ENCODE data around the gene CBARP.

- TF ChIP-seq CTCF (IDR thresholded peaks at IDR 0.05; ENCODE audit: poor library complexity, severe bottlenecking) = peak; percentile 95
- TF ChIP-seq EZH2 (IDR thresholded peaks at IDR 0.05; ENCODE audit: borderline replicate concordance, insufficient read depth, low read length, poor library complexity, severe bottlenecking) = no peak
- TF ChIP-seq TAF1 (IDR thresholded peaks at IDR 0.05; ENCODE audit: low read depth) = no peak
- no peak for TF ChIP-seq POLR2AphosphoS5 (IDR thresholded peaks at IDR 0.05)
- TF ChIP-seq REST (IDR thresholded peaks at IDR 0.05; ENCODE audit: borderline replicate concordance) = no peak
- TF ChIP-seq EP300 (conservative IDR thresholded peaks at IDR 0.05; ENCODE audit: poor library complexity, severe bottlenecking) = peak; percentile 21
- TF ChIP-seq RAD21 (conservative IDR thresholded peaks at IDR 0.05) = peak; percentile 92
Measured at GRCh38 chr19:1279782-1280341, 42.1 kb upstream of the CBARP start.
